ENCODE measurements around the gene STXBP1.

Gene STXBP1

GRCh38 chr9:127717766-127718165, 105.7 kb downstream of the STXBP1 start:
- Mint-ChIP-seq H3K36me3 (no peaks in the 10 kb centered on the region), H3K27me3 (no peaks in the 10 kb centered on the region), H3K9me3 (no peaks in the 10 kb centered on the region), H3K27ac (no peak overlapping the region), H3K4me1 (peaks cover 39% of the 10 kb centered on the region), H3K4me3 (no peak overlapping the region)

GRCh38 chr9:127720031-127720864, 108.2 kb downstream of the STXBP1 start:
- no peaks in the 10 kb centered on the region for H3K27me3 Mint-ChIP-seq
- peak overlapping the region; percentile 87 for H3K27ac Mint-ChIP-seq
- H3K4me3 Mint-ChIP-seq: peak overlapping the region; percentile 1
- no peaks in the 10 kb centered on the region for H3K36me3 Mint-ChIP-seq
- peaks cover 39% of the 10 kb centered on the region for H3K4me1 Mint-ChIP-seq
- H3K9me3 Mint-ChIP-seq: no peaks in the 10 kb centered on the region

- Mint-ChIP-seq H3K27ac (peak overlapping the region; percentile 65), H3K4me3 (peak overlapping the region; percentile 7)
Measured at GRCh38 chr9:127720865-127721227, 108.8 kb downstream of the STXBP1 start.

GRCh38 chr9:127721391-127721821, 109.3 kb downstream of the STXBP1 start:
- Mint-ChIP-seq H3K9me3 (no peaks in the 10 kb centered on the region), H3K27me3 (no peaks in the 10 kb centered on the region), H3K4me1 (peaks cover 29% of the 10 kb centered on the region), H3K4me3 (peak overlapping the region; percentile 36), H3K27ac (peak overlapping the region; percentile 30), H3K36me3 (no peaks in the 10 kb centered on the region)

More at GRCh38 chr9:127720865-127721227, 108.8 kb downstream of the STXBP1 start:
- Mint-ChIP-seq H3K36me3 (no peaks in the 10 kb centered on the region), H3K27me3 (no peaks in the 10 kb centered on the region), H3K4me1 (peaks cover 34% of the 10 kb centered on the region), H3K9me3 (no peaks in the 10 kb centered on the region)

GRCh38 chr9:127722055-127722745, 110.1 kb downstream of the STXBP1 start:
- peaks cover 28% of the 10 kb centered on the region for H3K4me1 Mint-ChIP-seq
- H3K27me3 Mint-ChIP-seq: no peaks in the 10 kb centered on the region
- no peaks in the 10 kb centered on the region for H3K36me3 Mint-ChIP-seq
- no peak overlapping the region for H3K4me3 Mint-ChIP-seq
- H3K27ac Mint-ChIP-seq: no peak overlapping the region
- H3K9me3 Mint-ChIP-seq: no peaks in the 10 kb centered on the region

- Mint-ChIP-seq H3K9me3 (no peaks in the 10 kb centered on the region), H3K4me3 (no peak overlapping the region), H3K36me3 (no peaks in the 10 kb centered on the region), H3K27ac (no peak overlapping the region), H3K27me3 (no peaks in the 10 kb centered on the region), H3K4me1 (peaks cover 28% of the 10 kb centered on the region)
Measured at GRCh38 chr9:127723013-127723412, 110.9 kb downstream of the STXBP1 start.

GRCh38 chr9:127723444-127723843, 111.4 kb downstream of the STXBP1 start:
- no peak overlapping the region for H3K4me3 Mint-ChIP-seq
- no peaks in the 10 kb centered on the region for H3K27me3 Mint-ChIP-seq
- H3K27ac Mint-ChIP-seq: no peak overlapping the region

GRCh38 chr9:127724012-127724411, 111.9 kb downstream of the STXBP1 start:
- Mint-ChIP-seq H3K4me1 (peaks cover 28% of the 10 kb centered on the region), H3K9me3 (no peaks in the 10 kb centered on the region), H3K27me3 (no peaks in the 10 kb centered on the region), H3K4me3 (no peak overlapping the region), H3K27ac (no peak overlapping the region), H3K36me3 (no peaks in the 10 kb centered on the region)

More at GRCh38 chr9:127723444-127723843, 111.4 kb downstream of the STXBP1 start:
- Mint-ChIP-seq H3K36me3 (no peaks in the 10 kb centered on the region), H3K4me1 (peaks cover 28% of the 10 kb centered on the region), H3K9me3 (no peaks in the 10 kb centered on the region)

GRCh38 chr9:127726871-127727270, 114.8 kb downstream of the STXBP1 start:
- Mint-ChIP-seq H3K4me3 (no peak overlapping the region), H3K36me3 (no peaks in the 10 kb centered on the region), H3K27ac (no peak overlapping the region), H3K4me1 (no peaks in the 10 kb centered on the region), H3K27me3 (no peaks in the 10 kb centered on the region), H3K9me3 (no peaks in the 10 kb centered on the region)

- no peaks in the 10 kb centered on the region for H3K27me3 Mint-ChIP-seq
- H3K9me3 Mint-ChIP-seq: no peaks in the 10 kb centered on the region
- H3K4me3 Mint-ChIP-seq: no peak overlapping the region
- H3K27ac Mint-ChIP-seq: no peak overlapping the region
- no peaks in the 10 kb centered on the region for H3K36me3 Mint-ChIP-seq
- H3K4me1 Mint-ChIP-seq: peaks cover 4% of the 10 kb centered on the region
Measured at GRCh38 chr9:127728808-127729207, 116.7 kb downstream of the STXBP1 start.

- Mint-ChIP-seq H3K27me3 (no peaks in the 10 kb centered on the region), H3K36me3 (no peaks in the 10 kb centered on the region), H3K27ac (peak overlapping the region; percentile 59), H3K4me1 (peaks cover 8% of the 10 kb centered on the region), H3K9me3 (no peaks in the 10 kb centered on the region), H3K4me3 (no peak overlapping the region)
Measured at GRCh38 chr9:127729522-127730256, 117.6 kb downstream of the STXBP1 start.

- no peak overlapping the region for H3K4me3 Mint-ChIP-seq
- H3K27ac Mint-ChIP-seq: peak overlapping the region; percentile 59
- no peaks in the 10 kb centered on the region for H3K9me3 Mint-ChIP-seq
- peaks cover 8% of the 10 kb centered on the region for H3K4me1 Mint-ChIP-seq
- no peaks in the 10 kb centered on the region for H3K36me3 Mint-ChIP-seq
- no peaks in the 10 kb centered on the region for H3K27me3 Mint-ChIP-seq
Measured at GRCh38 chr9:127730262-127730661, 118.2 kb downstream of the STXBP1 start.

- H3K27ac Mint-ChIP-seq: no peak overlapping the region
Measured at GRCh38 chr9:127730799-127731410, 118.8 kb downstream of the STXBP1 start.

GRCh38 chr9:127731938-127732337, 119.9 kb downstream of the STXBP1 start:
- Mint-ChIP-seq H3K27ac (no peak overlapping the region), H3K4me3 (no peak overlapping the region), H3K36me3 (no peaks in the 10 kb centered on the region), H3K27me3 (no peaks in the 10 kb centered on the region), H3K9me3 (no peaks in the 10 kb centered on the region), H3K4me1 (peaks cover 13% of the 10 kb centered on the region)

More at GRCh38 chr9:127730799-127731410, 118.8 kb downstream of the STXBP1 start:
- Mint-ChIP-seq H3K4me1 (peaks cover 13% of the 10 kb centered on the region), H3K27me3 (no peaks in the 10 kb centered on the region), H3K4me3 (no peak overlapping the region), H3K9me3 (no peaks in the 10 kb centered on the region), H3K36me3 (no peaks in the 10 kb centered on the region)

- Mint-ChIP-seq H3K36me3 (no peaks in the 10 kb centered on the region), H3K4me3 (no peak overlapping the region), H3K27me3 (no peaks in the 10 kb centered on the region), H3K4me1 (peaks cover 13% of the 10 kb centered on the region), H3K27ac (peak overlapping the region; percentile 41), H3K9me3 (no peaks in the 10 kb centered on the region)
Measured at GRCh38 chr9:127732444-127732843, 120.4 kb downstream of the STXBP1 start.

Measured in activated naive CD4-positive, alpha-beta T cell treated with anti-CD3 and anti-CD28 coated beads, Interleukin-2, amount 50 U/mL, for 24 hours (primary cell).